ENCODE measurements around the gene RALGAPB.
"Not testable (repeated sequence)": the region's sequence is repeated elsewhere in the genome, so short reads cannot be mapped to it uniquely, and the experiment has no call there.

RALGAPB gene

DNA sequence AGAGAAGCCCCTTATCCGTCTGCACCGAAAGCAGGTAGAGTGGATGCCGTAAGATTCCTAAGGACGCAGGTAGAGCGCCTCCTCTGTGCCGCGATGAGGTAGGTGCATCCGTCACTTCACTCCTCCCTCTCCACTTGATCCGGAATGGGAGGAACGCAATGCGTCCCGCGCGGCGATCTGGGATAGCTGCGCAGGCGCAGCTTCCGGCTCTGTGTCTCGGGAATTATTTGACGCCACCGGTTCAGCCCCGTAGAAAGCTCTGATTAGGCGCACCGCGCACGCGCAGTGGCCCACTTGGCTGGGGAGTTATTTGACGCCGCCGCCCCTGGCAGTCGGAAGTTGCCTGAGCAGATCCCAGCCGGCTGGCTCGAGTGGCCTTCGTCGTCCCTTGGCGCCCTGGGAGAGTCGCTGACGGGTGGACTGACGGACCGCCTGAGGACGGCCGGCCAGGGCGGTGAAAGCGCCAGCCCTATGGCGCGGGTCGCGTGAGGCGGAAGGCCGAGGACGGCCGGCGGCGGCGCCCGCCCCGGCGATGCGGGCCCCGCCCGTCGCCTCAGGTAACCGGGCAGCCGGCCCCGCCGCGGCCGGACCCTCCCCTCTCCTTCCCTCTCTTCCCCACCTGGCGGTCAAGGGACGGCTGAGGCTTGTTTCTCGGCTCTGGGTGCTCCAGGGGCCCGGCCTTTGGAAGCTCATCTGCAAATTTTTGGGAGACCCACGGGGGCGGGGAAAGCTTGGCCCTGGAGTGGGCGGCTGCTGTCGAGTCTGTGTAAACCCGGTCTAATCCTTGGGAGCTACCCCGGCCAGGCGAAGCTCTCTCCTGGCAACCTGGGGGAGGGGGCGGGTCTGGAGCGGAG lies at the start of gene RALGAPB:
RALGAPB (plus strand) TSS at position 331 of the 854 bp plus-strand sequence. CDS start 15,590 bp downstream, outside the sequence.
- peak; percentile 100 for DNase-seq (ENCODE audit: low read depth)

DNA sequence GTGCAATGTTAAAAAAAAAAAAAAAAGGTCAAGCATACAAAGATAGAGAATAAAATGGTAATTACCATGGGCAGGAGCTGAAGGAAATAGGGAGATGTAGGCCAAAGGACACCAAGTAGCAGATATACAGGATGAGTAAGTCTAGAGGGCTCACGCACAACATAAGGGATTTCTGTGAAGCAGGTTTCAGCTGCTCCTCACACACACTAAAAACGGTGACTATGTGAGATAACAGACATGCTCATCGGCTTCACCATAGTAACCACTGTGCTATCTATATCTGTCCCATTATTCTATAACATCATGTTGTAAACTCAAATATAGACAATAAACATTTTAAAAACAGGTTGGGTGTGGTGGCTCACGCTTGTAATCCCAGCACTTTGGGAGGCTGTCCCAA lies 49.1 kb upstream of the RALGAPB start:
- no peak for DNase-seq (ENCODE audit: low read depth)

DNA sequence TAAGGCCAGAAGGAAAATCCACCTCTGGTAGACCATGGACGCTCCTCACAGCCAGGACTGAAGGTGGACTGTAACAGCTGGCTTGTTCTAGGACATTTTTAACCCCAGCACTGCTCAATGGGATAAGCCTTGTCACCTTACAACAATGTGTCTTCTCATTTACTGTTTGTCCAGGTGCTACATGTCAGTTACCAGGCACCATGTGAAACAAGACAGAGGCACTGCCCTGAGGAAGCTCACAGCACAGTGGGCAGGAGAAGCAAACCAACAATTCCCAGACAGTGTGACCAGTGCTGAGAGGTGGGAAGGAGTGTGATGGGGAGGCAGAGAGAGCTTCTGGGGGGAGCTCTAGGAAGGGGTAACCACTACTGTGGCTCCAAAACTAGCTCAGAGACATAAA lies 48.2 kb upstream of the RALGAPB start:
- DNase-seq (ENCODE audit: low read depth) = no peak

DNA sequence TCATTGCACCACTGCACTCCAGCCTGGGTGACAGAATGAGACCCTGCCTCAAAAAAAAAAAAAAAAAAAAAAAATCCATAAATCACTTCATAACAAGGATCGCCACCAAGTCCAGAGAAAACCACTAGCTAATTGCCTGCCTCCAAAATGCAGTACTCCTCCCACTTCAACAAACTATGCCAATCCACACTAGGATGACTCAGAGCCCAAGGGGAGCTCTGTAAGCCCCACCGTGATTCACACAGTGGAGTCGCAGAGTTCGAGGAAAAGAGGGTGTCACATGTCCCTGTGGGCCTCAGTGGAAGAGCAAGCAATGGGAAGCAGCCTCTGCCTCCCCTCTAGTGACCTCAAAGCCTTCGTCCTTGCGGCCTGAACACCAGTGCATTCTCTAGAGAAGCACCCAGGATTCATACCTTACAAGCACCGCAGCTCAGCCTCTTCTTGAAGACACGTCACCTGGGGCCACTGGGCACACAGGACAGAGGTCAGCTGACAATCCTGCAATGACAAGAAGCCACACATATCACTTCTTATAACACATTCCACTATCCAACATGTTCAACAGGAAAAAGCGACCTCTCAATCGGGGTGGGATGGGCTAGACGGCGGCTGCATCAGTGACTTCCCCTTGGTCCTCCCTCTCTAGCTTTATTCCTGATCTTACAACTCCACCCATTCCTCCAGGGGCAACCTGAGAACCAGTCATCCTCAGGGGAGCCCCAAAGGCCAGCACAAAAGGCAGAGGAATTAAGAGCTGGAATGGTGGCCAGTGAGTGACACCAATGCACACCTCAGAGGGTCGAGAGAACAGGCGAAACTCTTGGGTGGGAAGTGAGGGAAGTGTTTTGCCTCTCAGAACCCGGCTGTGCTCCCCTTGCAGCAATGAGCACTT lies 46.4 kb upstream of the RALGAPB start:
- DNase-seq (ENCODE audit: low read depth) = peak; percentile 99

DNA sequence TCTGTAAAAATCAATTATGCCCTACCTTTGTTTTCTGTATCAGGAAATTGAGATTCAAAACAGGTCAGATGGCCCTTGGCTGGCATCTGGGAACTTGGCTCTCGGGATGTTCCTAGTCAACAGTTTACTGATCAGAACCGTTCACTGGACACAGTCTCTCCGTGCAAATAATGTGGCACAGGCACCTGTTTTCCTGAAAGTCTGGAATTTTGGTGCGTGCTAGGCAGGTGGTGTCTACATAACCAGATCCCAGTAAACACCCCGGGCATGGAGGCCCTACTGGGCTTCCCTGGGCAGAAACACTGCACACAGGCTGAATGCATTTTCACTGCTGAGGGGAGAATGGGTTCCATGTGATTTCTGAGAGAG lies 45.0 kb upstream of the RALGAPB start:
- DNase-seq (ENCODE audit: low read depth) = no peak

DNA sequence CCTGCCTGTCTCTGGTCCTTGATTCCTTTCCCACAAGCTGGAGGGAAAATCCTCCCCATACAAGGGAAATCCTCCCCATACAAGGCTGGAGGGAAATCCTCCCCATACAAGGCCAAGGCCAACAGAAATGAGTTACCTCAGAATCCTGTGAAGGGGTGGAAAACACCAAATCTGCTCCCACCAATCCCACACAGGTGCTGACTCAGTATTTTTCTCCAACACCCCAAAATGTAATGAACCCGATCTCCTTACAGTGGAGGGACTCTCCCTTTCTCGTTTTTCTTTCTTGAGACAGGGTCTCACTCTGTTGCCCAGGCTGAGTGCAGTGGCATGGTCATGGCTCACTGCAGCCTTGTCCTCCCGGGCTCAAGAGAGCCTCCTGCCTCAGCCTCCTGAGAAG lies 43.8 kb upstream of the RALGAPB start:
- no peak for DNase-seq (ENCODE audit: low read depth)

DNA sequence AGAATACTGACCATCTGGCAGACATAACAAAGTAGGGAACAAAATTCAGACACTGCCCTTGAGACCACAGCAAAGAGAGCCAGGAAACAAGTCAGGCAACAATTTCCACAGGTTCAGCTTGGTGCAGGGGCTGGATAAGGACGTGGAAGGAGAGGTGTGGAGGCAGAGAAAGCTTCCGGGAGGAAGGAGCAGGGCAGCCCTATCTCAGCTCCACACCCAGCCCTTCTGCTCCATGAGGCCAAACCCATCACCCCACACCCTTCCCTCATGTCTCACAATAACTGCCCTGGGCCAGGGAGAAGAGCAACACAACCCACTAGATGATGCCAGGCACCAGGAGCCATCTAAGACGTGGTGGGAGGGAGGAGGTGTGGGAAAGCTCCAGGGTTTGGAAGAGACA lies 43.3 kb upstream of the RALGAPB start:
- no peak for DNase-seq (ENCODE audit: low read depth)

DNA sequence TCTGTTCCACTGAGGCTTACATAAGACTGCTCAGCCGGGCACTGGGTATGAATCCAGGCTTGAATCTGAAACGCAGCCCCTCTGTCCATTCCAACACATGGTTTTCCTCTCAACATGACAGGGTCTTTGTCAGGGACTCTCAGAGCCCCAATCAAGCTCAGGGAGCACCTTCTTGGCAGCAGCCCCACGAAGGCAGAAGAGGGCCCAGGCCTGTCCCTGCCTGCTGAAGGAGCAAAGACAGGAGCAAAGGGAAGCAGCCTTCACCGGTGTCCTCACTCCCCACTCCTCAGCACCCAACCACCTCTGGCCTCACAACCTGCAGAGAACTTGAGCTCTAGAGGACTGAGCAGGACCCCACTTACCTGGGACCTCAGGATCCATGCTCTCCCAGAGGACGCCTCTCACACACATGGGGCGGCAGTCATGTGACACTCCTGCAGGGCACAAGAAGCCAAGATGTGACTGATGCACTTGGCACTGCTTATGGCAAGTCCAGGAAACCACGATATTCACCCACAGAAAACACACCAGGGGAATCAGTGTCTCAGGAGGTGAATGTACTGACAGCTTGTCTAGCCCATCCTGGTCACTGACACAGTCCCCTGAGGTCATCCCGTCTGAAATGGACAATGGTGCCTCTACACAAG lies 41.8 kb upstream of the RALGAPB start:
- peak; percentile 52 for DNase-seq (ENCODE audit: low read depth)

DNA sequence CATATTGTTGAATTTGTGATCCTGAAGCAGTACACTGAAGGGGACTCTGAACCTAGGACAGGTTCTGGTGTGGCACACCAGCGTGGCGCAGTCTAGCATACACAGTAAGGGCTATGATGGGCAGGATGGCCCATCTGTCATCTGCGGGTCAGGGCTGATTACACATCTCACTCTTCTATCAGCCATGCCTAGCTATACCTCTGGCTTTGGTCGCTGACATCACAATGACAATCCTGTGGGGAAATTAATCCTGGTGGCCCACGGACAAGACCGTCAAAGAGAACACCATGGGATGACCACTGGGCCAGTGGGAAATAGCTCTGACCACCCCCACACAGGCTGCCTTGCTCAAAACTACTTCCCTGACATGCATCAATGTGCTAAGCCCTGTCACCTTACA lies 40.4 kb upstream of the RALGAPB start:
- no peak for DNase-seq (ENCODE audit: low read depth)

DNA sequence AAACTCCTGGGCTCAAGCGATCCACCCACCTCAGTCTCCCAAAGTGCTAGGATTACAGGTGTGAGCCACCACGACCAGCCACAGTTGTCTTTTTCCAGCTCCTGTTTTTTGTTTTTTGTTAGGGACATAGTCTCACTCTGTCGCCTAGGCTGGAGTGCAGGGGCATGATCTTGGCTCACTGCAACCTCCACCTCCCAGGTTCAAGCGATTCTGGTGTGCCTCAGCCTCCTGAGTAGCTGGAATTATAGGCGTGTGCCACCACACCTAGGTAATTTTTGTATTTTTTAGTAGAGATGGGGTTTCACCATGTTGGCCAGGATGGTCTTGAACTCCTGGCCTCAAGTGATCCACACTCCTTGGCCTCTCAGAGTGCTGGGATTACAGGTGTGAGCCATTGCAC lies 39.8 kb upstream of the RALGAPB start:
- not testable (repeated sequence) for DNase-seq (ENCODE audit: low read depth)

DNA sequence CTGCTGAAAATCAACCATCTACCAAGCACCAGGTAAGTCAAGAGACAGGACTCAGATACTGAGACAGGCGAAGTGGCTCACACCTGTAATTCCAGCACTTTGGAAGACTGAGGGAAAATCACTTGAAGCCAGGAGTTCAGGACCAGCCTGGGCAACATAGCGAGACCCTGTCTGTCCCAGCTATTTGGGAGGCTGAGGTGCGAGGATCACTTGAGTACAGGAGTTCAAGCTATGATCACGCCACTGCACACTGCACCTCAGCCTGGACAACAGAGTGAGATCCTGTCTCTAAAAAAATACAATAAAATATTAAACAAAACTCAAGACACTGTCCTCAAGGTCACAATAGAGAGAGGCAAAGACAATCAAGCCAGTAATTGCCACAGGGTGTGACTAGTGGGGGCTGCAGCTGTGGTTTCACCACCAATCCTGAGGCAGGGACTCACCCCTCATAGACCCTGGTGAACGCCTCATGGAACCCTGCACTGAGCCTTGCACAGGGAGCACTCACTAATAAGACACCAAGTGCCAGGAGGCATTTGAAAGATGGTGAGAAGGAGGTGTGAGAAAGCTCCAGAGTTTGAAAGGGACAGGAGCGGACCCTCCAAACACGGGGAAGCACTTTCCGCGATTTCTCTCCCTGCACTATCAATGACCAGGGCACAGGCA lies 39.2 kb upstream of the RALGAPB start:
- DNase-seq (ENCODE audit: low read depth) = no peak

DNA sequence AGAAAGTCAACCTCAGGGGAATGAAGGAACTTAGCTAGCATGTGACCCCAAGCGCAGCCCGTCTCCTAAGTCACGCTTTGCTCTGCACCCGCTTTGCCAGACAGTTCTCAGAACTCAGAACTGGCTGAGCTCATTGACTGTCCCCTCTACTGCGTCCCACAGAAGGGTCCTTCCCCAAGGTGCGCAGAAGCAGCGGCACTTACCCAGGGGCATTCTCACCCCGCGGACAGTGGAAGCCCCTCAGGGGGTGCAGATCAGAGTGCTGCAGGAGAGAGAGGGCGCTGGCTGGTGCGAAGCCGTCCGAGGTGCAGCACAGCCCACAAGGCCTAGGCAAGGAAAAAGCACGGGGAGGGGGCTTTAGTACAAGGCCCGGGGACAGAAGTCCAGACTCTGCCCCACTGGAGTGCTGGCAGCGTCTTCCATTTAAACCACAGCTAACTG lies 38.3 kb upstream of the RALGAPB start:
- DNase-seq (ENCODE audit: low read depth) = peak; percentile 48

DNA sequence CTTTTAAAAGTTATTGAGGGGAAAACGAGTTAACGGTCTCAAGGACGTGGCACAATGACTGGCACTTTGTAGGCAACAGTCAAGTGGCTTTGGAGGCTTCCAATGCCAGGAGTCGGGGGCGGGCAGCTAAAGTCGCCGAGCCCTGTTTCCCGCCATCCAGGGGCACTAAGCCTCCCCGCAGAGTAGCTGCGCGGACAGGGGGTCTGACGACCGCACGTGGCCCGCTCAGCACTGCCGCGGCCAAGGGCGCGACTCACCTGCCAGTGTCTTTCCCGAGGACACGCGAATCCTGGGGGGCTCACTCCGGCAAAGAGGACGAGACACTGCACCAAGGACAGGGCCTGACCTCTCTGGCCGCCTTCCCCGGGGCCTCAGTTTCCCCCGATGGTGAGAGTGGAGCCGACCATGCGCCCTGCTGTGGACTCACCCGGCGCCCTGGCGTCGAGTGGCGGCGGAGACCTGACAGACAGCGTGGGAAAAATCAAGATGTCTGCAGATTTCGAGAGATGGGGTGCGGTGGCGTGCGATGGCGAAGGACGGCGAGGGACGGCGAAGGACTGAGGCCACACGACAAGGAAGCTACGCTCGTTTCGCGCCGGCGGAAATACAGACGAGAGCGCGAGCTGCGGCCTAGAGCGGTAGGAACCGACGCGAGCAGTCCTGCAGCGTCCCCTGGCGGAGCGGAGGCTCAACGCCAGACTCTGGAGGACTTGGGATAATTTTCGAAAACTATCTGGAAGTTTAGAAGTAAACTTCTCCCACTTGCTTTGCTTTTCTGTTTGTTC lies 37.7 kb upstream of the RALGAPB start, which contains the start of gene SNHG17:
SNHG17 (minus strand) TSS at position 559 of the 785 bp plus-strand sequence.
- peak; percentile 98 for DNase-seq (ENCODE audit: low read depth)

DNA sequence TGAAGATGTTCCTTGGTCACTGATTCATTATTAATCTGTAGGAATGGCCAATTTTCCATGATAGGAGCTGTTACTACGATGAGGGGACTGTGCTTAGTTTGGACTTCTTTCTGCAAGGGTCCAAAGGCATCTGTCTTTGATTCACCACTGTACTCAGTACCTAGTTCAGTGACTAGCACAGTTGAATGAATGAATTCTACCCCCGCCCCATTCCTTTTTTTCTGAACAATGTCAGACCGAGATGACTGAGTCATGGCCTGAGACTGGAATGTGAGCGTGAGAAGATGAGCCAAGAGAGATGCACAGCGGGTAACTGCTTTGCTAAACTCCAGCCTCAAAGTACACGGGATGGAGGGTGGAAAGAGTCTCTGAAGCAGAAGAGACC lies 37.1 kb upstream of the RALGAPB start:
- DNase-seq (ENCODE audit: low read depth) = peak; percentile 97

DNA sequence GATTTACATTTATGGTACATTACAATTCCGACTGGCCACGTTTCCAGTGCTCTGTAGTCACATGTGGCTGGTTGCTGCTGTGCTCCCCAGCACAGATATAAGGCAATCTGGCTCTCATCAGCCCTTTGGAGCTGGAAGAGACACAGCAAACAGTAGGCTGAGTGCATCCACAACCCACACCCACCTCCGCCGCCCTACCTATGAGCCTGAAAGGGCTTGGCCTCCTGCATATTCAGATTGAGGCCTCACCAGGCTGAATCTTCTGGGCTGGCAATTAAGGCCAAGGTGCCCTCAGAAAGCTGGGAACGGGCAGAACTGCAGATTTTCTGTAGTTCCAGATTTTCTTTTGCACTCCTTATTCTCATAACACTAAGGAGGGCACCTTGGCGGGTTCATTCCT lies 34.8 kb upstream of the RALGAPB start:
- no peak for DNase-seq (ENCODE audit: low read depth)

DNA sequence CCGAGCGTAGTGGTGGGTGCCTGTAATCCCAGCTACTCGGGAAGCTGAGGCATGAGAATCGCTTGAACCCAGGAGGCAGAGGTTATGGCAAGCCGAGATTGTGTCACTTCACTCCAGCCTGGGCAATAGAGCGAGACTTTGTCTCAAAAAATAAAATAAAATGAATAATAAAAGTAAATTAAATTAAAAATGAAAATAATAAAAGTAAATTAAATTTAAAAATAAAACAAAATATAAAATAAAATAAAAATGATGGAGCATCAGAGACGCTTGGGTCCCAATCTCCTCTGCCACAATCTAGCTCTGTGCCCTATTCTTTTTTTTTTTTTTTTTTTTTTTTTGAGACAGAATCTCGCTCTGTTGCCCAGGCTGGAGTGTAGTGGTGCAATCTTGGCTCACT lies 31.5 kb upstream of the RALGAPB start:
- DNase-seq (ENCODE audit: low read depth) = not testable (repeated sequence)

DNA sequence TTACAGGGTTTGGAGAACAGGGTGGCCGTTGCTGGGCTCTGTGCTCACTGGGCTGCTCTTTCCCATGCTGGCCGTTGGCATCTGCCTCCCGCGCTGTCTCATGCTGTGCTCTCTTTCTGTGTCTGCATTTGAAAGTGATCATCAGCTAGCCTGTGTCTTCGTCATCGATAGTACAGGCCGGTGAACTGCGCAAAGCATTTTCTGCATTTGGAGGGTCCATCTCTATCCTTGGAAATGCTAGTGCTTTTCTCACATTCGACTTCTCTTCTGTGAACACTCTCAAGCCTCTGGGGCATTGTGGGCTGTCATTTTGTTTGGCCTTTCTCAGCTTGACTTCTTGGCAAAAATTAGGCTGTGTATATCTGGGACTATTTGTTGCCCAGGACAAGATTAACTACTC lies 30.7 kb upstream of the RALGAPB start:
- DNase-seq (ENCODE audit: low read depth) = no peak

DNA sequence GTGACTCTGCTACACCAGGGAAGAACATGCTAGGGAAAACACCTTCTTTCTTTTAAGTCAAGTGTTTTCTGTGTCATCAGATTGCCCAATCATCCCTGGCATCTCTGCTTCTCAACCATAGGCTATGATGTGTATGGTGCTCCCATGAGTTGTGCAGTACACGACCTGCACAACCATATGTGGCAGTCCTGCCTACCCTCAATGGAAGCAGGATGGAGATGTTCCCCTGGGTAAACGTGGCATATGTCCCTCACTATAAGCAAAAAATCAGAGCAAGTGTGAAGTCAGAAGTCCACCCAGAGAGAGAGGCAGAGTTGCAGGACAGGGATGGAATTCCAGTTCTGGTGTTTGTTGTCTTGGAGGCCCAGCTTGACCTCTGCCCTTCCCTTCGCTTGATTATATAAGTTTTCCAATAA lies 27.3 kb upstream of the RALGAPB start:
- no peak for DNase-seq (ENCODE audit: low read depth)

DNA sequence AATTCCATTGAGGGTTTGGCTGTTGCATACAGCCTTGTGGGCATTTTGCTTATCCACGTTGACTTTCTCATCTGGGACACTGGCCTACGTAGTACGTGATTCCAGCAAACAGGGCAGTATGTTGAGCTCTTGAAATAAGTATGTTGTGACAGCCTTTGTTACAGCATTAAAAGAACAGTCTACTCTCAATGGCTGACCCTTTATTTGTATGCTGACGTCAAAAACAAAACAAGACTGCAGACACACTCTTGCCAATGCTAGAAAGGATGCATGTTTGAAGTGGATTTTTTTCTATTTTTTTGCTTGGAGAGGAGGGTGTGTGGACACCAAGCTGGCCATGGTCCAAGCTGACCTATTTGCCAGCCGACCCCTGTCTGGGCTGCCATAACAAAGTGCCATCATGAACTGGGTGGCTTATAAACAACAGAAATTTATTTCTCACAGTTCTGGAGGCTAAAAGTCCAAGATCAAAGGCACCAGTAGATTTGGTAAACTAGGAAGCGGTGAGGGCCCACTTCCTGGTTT lies 26.7 kb upstream of the RALGAPB start:
- no peak for DNase-seq (ENCODE audit: low read depth)

DNA sequence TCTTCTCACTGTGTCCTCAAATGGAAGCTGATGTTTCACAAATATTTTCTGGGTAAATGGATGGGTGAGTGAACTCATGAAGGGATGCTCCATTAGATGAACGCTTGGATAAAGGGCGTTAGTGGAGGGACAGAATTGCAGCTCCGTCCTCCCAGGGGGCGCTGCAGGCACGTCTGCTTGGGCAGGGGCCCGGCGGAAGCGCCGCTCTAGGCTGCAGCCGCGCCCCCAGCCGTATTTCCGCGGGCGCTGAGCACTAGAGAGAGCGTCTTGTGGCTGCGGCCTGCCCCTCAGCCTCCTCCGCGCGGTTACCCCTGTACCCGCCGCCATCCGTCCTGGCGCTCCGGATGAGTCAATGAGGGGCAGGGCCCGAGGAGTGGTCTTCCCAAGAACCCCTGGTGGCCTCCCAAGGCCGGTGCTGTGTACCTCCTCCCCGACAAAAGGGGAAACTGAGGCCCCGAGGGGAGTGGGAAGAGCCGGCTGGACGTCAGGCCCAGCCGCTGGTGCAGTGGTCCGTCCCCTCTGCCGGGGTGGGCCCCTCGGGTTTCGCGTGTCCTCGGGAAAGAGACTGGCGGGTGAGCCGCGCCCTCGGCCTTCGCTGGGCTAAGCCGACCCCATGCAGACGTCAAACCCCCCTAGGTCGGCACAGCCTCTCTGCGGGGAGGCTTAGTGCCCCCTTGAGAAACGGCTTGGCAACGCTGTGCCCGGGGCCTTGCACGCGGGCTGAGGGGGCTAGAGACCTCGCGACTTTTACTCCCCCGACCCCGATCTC lies 26.0 kb upstream of the RALGAPB start:
- peak; percentile 97 for DNase-seq (ENCODE audit: low read depth)
